Activated T-cell treated with anti-CD3 and anti-CD28 coated beads, Interleukin-2, amount 50 U/mL, for 72 hours (primary cell): Measurements from ENCODE around the gene AKTIP. TPM values are rescaled to one million over a fixed set of nuclear protein-coding genes. Genes with fewer than 3 reads are reported as not detected.
"Not testable (repeated sequence)": the region's sequence is repeated elsewhere in the genome, so short reads cannot be mapped to it uniquely, and the experiment has no call there.

Experiments used
- ATAC-seq, 2 donors: fragments of 150-1000 bp; cut with Tn5 transposase; replicated peaks in 1 of 2; 2 replicates each; pipeline ENCODE4 v1.10.0; 2021; ENCODE audit warnings: moderate library complexity in 2 of 2, mild to moderate bottlenecking in 1 of 2
- DNase-seq, 2 donors: peaks; one replicate each; pipeline ENCODE4 v3.0.0; 2021 to 2022; ENCODE audit warnings: mixed read lengths in 1 of 2
- H3K27ac Mint-ChIP-seq: one replicate; pipeline ENCODE4 v1.8.0; 2022; ENCODE audit warnings: mild to moderate bottlenecking, moderate library complexity, mixed read lengths
- H3K27me3 Mint-ChIP-seq: one replicate; pipeline ENCODE4 v1.8.0; 2022; ENCODE audit warnings: low read depth, mixed read lengths
- H3K36me3 Mint-ChIP-seq, 2 donors: one replicate each; pipeline ENCODE4 v1.8.0; 2022; ENCODE audit warnings: mixed read lengths in 2 of 2, mild to moderate bottlenecking in 1 of 2; ENCODE audit not compliant: insufficient read depth in 2 of 2
- H3K4me1 Mint-ChIP-seq: one replicate; pipeline ENCODE4 v1.8.0; 2022; ENCODE audit warnings: low read depth, mixed read lengths
- H3K4me3 Mint-ChIP-seq, 2 donors: one replicate each; pipeline ENCODE4 v1.8.0; 2022; ENCODE audit warnings: mild to moderate bottlenecking in 2 of 2, mixed read lengths in 2 of 2, moderate library complexity in 2 of 2
- H3K9me3 Mint-ChIP-seq, 2 donors: one replicate each; pipeline ENCODE4 v1.8.0; 2022; ENCODE audit warnings: mixed read lengths in 2 of 2
- total RNA-seq, 2 donors: library from RNA; stranded (reverse); gene quantifications; one replicate each; pipeline ENCODE4 v1.2.3, GENCODE V29; 2022

The AKTIP gene
- 10 to 100 TPM; 33.7 to 33.9 TPM for total RNA-seq

GRCh38 chr16:53502331-53503269, at the start of gene AKTIP:
Gene AKTIP (minus strand): TSS chr16:53503209. CDS start chr16:53500259, 2,950 bp downstream.
- peak within 1 kb of the TSS; percentile 87 for H3K27ac Mint-ChIP-seq
- DNase-seq (peak; percentile 46 to 55), ATAC-seq (peak; percentile 33 to 35)
- no peaks in the 10 kb centered on the region for H3K9me3 Mint-ChIP-seq
- H3K36me3 Mint-ChIP-seq: peaks cover 0 to 13% of the 10 kb centered on the region in 2 donors
- H3K27me3 Mint-ChIP-seq: no peaks in the 10 kb centered on the region
- peaks cover 65% of the 10 kb centered on the region for H3K4me1 Mint-ChIP-seq
- peak within 1 kb of the TSS; percentile 95 to 99 for H3K4me3 Mint-ChIP-seq

GRCh38 chr16:53549970-53550690, 47.1 kb upstream of the AKTIP start:
- no peak overlapping the region for H3K27ac Mint-ChIP-seq
- peaks cover 41% of the 10 kb centered on the region for H3K27me3 Mint-ChIP-seq
- ATAC-seq: peak; percentile 75 to 81
- H3K4me1 Mint-ChIP-seq: peaks cover 29% of the 10 kb centered on the region
- peak; percentile 31 to 45 for DNase-seq
- H3K36me3 Mint-ChIP-seq: no peaks in the 10 kb centered on the region
- no peak overlapping the region for H3K4me3 Mint-ChIP-seq
- H3K9me3 Mint-ChIP-seq: no peaks in the 10 kb centered on the region

- no peak overlapping the region for H3K27ac Mint-ChIP-seq
- no peak for DNase-seq
- no peak overlapping the region for H3K4me3 Mint-ChIP-seq
- H3K4me1 Mint-ChIP-seq: peaks cover 36% of the 10 kb centered on the region
- no peak for ATAC-seq
- no peaks in the 10 kb centered on the region for H3K9me3 Mint-ChIP-seq
- H3K27me3 Mint-ChIP-seq: peaks cover 46% of the 10 kb centered on the region
- no peaks in the 10 kb centered on the region for H3K36me3 Mint-ChIP-seq
Measured at GRCh38 chr16:53546988-53547391, 44.0 kb upstream of the AKTIP start.

- peak; percentile 9 to 24 for DNase-seq
- Mint-ChIP-seq H3K9me3 (no peaks in the 10 kb centered on the region), H3K27ac (peak overlapping the region; percentile 24), H3K4me1 (peaks cover 36% of the 10 kb centered on the region), H3K27me3 (peaks cover 38% of the 10 kb centered on the region), H3K4me3 (peak overlapping the region; percentile 1 to 76), H3K36me3 (no peaks in the 10 kb centered on the region)
- ATAC-seq: peak in 1 of 2 donors; percentile 40
Measured at GRCh38 chr16:53545433-53545832, 42.4 kb upstream of the AKTIP start.

GRCh38 chr16:53542283-53542682, 39.3 kb upstream of the AKTIP start:
- H3K4me3 Mint-ChIP-seq: no peak overlapping the region
- no peaks in the 10 kb centered on the region for H3K9me3 Mint-ChIP-seq
- DNase-seq (no peak), ATAC-seq (no peak)
- H3K36me3 Mint-ChIP-seq: peaks cover 0 to 1% of the 10 kb centered on the region in 2 donors
- no peak overlapping the region for H3K27ac Mint-ChIP-seq
- H3K27me3 Mint-ChIP-seq: peaks cover 23% of the 10 kb centered on the region
- peaks cover 26% of the 10 kb centered on the region for H3K4me1 Mint-ChIP-seq

- H3K36me3 Mint-ChIP-seq: peaks cover 0 to 1% of the 10 kb centered on the region in 2 donors
- H3K27me3 Mint-ChIP-seq: peaks cover 17% of the 10 kb centered on the region
- DNase-seq: no peak
- no peak overlapping the region for H3K4me3 Mint-ChIP-seq
- H3K27ac Mint-ChIP-seq: no peak overlapping the region
- ATAC-seq: no peak
- peaks cover 17% of the 10 kb centered on the region for H3K4me1 Mint-ChIP-seq
- H3K9me3 Mint-ChIP-seq: no peaks in the 10 kb centered on the region
Measured at GRCh38 chr16:53541326-53541725, 38.3 kb upstream of the AKTIP start.

GRCh38 chr16:53539759-53540718, 37.0 kb upstream of the AKTIP start:
- not testable (repeated sequence) for DNase-seq, ATAC-seq, H3K9me3 Mint-ChIP-seq, H3K4me3 Mint-ChIP-seq, H3K36me3 Mint-ChIP-seq, H3K27ac Mint-ChIP-seq
- Mint-ChIP-seq H3K27me3 (peaks cover 17% of the 10 kb centered on the region), H3K4me1 (peaks cover 15% of the 10 kb centered on the region)

GRCh38 chr16:53539346-53539745, 36.3 kb upstream of the AKTIP start:
- not testable (repeated sequence) for H3K27ac Mint-ChIP-seq, ATAC-seq, H3K9me3 Mint-ChIP-seq, H3K4me3 Mint-ChIP-seq, H3K36me3 Mint-ChIP-seq, DNase-seq
- peaks cover 10% of the 10 kb centered on the region for H3K27me3 Mint-ChIP-seq
- peaks cover 16% of the 10 kb centered on the region for H3K4me1 Mint-ChIP-seq

GRCh38 chr16:53537626-53538025, 34.6 kb upstream of the AKTIP start:
- H3K27ac Mint-ChIP-seq: peak overlapping the region; percentile 50
- DNase-seq: no peak
- H3K27me3 Mint-ChIP-seq: peaks cover 5% of the 10 kb centered on the region
- H3K4me1 Mint-ChIP-seq: peaks cover 21% of the 10 kb centered on the region
- no peak overlapping the region for H3K4me3 Mint-ChIP-seq
- ATAC-seq: no peak
- H3K36me3 Mint-ChIP-seq: peaks cover 0 to 1% of the 10 kb centered on the region in 2 donors
- H3K9me3 Mint-ChIP-seq: no peaks in the 10 kb centered on the region

GRCh38 chr16:53534206-53534605, 31.2 kb upstream of the AKTIP start:
- Mint-ChIP-seq H3K9me3 (no peaks in the 10 kb centered on the region), H3K27me3 (peaks cover 5% of the 10 kb centered on the region), H3K4me1 (peaks cover 21% of the 10 kb centered on the region), H3K4me3 (peak overlapping the region; percentile 14 to 42), H3K27ac (no peak overlapping the region), H3K36me3 (peaks cover 0 to 1% of the 10 kb centered on the region in 2 donors)
- no peak for ATAC-seq
- DNase-seq: no peak

- Mint-ChIP-seq H3K36me3 (no peaks in the 10 kb centered on the region), H3K9me3 (no peaks in the 10 kb centered on the region), H3K4me3 (no peak overlapping the region), H3K4me1 (peaks cover 19% of the 10 kb centered on the region), H3K27me3 (no peaks in the 10 kb centered on the region), H3K27ac (no peak overlapping the region)
- ATAC-seq (no peak), DNase-seq (no peak)
Measured at GRCh38 chr16:53530741-53531140, 27.7 kb upstream of the AKTIP start.

- no peaks in the 10 kb centered on the region for H3K9me3 Mint-ChIP-seq
- H3K27ac Mint-ChIP-seq: no peak overlapping the region
- DNase-seq (no peak), ATAC-seq (no peak)
- peaks cover 12% of the 10 kb centered on the region for H3K4me1 Mint-ChIP-seq
- no peaks in the 10 kb centered on the region for H3K27me3 Mint-ChIP-seq
- H3K4me3 Mint-ChIP-seq: no peak overlapping the region
- H3K36me3 Mint-ChIP-seq: no peaks in the 10 kb centered on the region
Measured at GRCh38 chr16:53530046-53530445, 27.0 kb upstream of the AKTIP start.
